ENCODE data around the gene RLBP1. TPM values are rescaled to one million over a fixed set of nuclear protein-coding genes. Genes with fewer than 3 reads are reported as not detected.

Gene RLBP1
- total RNA-seq, 4 donors from 2014 or later = not detected

DNA sequence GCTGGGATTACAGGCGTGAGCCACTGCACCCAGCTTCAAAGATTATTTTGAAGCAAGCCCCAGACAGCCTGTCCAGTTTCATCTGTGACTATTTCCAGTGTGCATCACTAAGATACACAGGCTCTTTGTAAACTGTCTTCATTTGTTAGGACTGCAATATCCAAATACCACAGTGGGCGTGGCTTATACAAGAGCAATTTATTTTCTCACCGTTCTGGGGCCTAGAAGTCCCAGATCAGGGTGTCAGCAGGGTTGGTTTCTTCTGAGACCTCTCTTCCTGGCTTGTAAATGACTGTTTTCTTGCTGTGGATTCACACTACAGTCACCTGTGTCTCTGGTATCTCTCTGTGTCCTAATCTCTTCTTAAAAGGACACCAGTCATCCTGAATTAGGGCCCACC lies 59.7 kb downstream of the RLBP1 start:
- TF ChIP-seq POLR2A (IDR thresholded peaks at IDR 0.05) = no peak
- no peak for TF ChIP-seq CTCF (IDR thresholded peaks at IDR 0.05)
- H3K27me3 ChIP-seq = no peaks in the 10 kb centered on the region
- no peaks in the 10 kb centered on the region for H3K36me3 ChIP-seq
- no peak for DNase-seq
- intact Hi-C loops (cut with DNase I; ENCODE audit: low total_unique reads) = no loop called here
- H3K4me1 ChIP-seq = no peaks in the 10 kb centered on the region
- H3K27ac ChIP-seq = no peak overlapping the region
- H3K9me3 ChIP-seq = no peaks in the 10 kb centered on the region
- no peak overlapping the region for H3K4me3 ChIP-seq

Other genes starting within 250 kb of the RLBP1 start
- 100 to 1,000 TPM in 1 of 4 donors, 10 to 100 TPM in 3; 27.4 to 117 (median 54.2) TPM for gene ABHD2, start 133.1 kb downstream of the RLBP1 start, total RNA-seq
- 10 to 100 TPM in 1 of 4 donors, 1 to 10 TPM in 3; 1.0 to 40.4 (median 3.5) TPM for gene FANCI, start 22.4 kb upstream of the RLBP1 start, total RNA-seq
- 10 to 100 TPM; 38.4 to 62.0 (median 53.7) TPM for gene POLG, start 113.2 kb upstream of the RLBP1 start, total RNA-seq